IPS-18a (cell line): ENCODE results near the gene KCNH3.

Experiments
- H3K27ac ChIP-seq: one replicate; pipeline ENCODE4 v1.5.1; 2013; ENCODE audit warnings: low read length
- H3K27me3 ChIP-seq: one replicate; pipeline ENCODE4 v1.6.1; 2013; ENCODE audit warnings: mild to moderate bottlenecking, low read length; ENCODE audit not compliant: control insufficient read depth, insufficient read depth
- H3K36me3 ChIP-seq: one replicate; pipeline ENCODE4 v1.6.1; 2013; ENCODE audit warnings: low read depth, low read length; ENCODE audit not compliant: control insufficient read depth
- H3K4me1 ChIP-seq: one replicate; pipeline ENCODE4 v1.6.1; 2013; ENCODE audit warnings: low read depth, low read length; ENCODE audit not compliant: control insufficient read depth
- H3K4me3 ChIP-seq: one replicate; pipeline ENCODE4 v1.5.1; 2013; ENCODE audit warnings: low read length
- H3K9ac ChIP-seq: one replicate; pipeline ENCODE4 v1.6.1; 2013; ENCODE audit warnings: mild to moderate bottlenecking, low read length, moderate library complexity
- H3K9me3 ChIP-seq: one replicate; pipeline ENCODE4 v1.6.1; 2013; ENCODE audit warnings: low read depth, low read length; ENCODE audit not compliant: control insufficient read depth

Gene KCNH3

GRCh38 chr12:49538510-49539403 is at the start of gene KCNH3:
TSS of gene KCNH3 (plus strand) at chr12:49539030. CDS start at chr12:49539417, 387 bp downstream.
- H3K27ac ChIP-seq = no peak within 1 kb of the TSS
- H3K9ac ChIP-seq = no peak within 1 kb of the TSS
- peak within 1 kb of the TSS; percentile 54 for H3K4me3 ChIP-seq
- H3K27me3 ChIP-seq = peaks cover 89% of the 10 kb centered on the region
- peaks cover 4% of the 10 kb centered on the region for H3K4me1 ChIP-seq
- H3K36me3 ChIP-seq = no peaks in the 10 kb centered on the region
- H3K9me3 ChIP-seq = no peaks in the 10 kb centered on the region

DNA sequence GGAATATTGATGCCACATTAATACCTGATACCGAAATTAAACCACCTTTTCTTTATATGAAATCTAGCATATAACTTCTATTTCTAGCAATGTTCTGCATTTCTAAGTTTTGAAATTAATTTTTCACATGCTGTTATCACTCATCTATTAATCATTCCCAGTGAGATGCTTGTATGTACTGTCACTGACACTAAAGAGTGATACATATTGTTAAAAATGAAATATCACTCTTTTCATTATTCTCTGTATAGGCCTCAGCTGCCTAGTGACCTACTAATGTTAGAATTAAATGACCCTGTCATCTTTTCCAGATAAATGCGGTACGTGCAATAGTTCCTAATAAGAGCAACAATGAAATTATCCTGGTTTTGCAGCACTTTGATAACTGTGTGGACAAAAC is 49.7 kb upstream of the KCNH3 start:
- no peaks in the 10 kb centered on the region for H3K9me3 ChIP-seq
- peaks cover 15% of the 10 kb centered on the region for H3K4me1 ChIP-seq
- no peak overlapping the region for H3K9ac ChIP-seq
- H3K27me3 ChIP-seq = no peaks in the 10 kb centered on the region
- no peak overlapping the region for H3K27ac ChIP-seq
- H3K4me3 ChIP-seq = no peak overlapping the region
- H3K36me3 ChIP-seq = no peaks in the 10 kb centered on the region

DNA sequence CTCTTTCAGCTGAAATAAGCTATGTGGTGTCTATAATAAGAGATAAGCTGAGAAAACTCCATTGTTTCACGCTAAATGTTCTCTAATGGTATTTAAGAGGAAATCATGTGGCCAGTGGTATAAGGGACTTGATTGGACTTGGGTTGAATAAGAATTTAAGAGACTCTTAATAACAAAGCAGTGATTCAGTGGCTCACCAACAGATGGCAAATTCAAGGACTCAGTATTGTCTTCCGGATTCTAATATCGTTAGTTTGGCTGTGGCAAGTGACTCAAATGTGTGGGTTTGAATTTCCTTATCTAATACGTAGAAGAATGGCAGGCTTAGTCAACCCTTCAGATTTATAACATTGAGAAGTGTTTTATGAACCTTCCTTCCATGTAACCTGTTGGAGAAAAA is 49.1 kb upstream of the KCNH3 start:
- Histone ChIP-seq H3K4me1 (peaks cover 9% of the 10 kb centered on the region), H3K9me3 (no peaks in the 10 kb centered on the region), H3K4me3 (no peak overlapping the region), H3K27me3 (no peaks in the 10 kb centered on the region), H3K36me3 (no peaks in the 10 kb centered on the region), H3K27ac (no peak overlapping the region), H3K9ac (no peak overlapping the region)

DNA sequence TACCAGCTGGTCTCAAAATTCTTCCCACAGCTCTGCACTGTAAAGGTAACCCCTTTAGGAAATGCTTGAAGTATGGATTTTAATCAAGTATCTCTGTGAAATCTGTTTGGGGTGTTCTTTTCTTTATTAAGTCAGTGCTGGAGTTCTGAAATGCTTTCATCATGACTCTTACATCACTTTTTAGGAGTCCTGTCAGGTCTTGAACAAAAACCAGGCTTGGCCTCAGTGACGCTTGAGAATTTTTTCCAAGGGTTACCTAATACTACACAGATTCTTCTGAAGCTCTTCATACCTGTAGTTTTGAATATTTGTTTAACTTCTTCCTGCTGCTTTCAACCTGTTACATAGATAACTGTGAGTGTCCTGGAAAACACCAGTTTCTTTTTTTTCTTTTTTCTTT is 47.0 kb upstream of the KCNH3 start:
- no peak overlapping the region for H3K27ac ChIP-seq
- H3K27me3 ChIP-seq = no peaks in the 10 kb centered on the region

GRCh38 chr12:49493900-49494299 is 44.9 kb upstream of the KCNH3 start:
- peaks cover 9% of the 10 kb centered on the region for H3K4me1 ChIP-seq
- no peaks in the 10 kb centered on the region for H3K9me3 ChIP-seq
- no peak overlapping the region for H3K27ac ChIP-seq
- peaks cover 3% of the 10 kb centered on the region for H3K36me3 ChIP-seq
- no peak overlapping the region for H3K9ac ChIP-seq
- no peaks in the 10 kb centered on the region for H3K27me3 ChIP-seq
- H3K4me3 ChIP-seq = no peak overlapping the region

More for the DNA sequence above, 47.0 kb upstream of the KCNH3 start:
- peaks cover 9% of the 10 kb centered on the region for H3K4me1 ChIP-seq
- no peaks in the 10 kb centered on the region for H3K9me3 ChIP-seq
- peaks cover under 1% of the 10 kb centered on the region for H3K36me3 ChIP-seq
- H3K9ac ChIP-seq = no peak overlapping the region
- no peak overlapping the region for H3K4me3 ChIP-seq

DNA sequence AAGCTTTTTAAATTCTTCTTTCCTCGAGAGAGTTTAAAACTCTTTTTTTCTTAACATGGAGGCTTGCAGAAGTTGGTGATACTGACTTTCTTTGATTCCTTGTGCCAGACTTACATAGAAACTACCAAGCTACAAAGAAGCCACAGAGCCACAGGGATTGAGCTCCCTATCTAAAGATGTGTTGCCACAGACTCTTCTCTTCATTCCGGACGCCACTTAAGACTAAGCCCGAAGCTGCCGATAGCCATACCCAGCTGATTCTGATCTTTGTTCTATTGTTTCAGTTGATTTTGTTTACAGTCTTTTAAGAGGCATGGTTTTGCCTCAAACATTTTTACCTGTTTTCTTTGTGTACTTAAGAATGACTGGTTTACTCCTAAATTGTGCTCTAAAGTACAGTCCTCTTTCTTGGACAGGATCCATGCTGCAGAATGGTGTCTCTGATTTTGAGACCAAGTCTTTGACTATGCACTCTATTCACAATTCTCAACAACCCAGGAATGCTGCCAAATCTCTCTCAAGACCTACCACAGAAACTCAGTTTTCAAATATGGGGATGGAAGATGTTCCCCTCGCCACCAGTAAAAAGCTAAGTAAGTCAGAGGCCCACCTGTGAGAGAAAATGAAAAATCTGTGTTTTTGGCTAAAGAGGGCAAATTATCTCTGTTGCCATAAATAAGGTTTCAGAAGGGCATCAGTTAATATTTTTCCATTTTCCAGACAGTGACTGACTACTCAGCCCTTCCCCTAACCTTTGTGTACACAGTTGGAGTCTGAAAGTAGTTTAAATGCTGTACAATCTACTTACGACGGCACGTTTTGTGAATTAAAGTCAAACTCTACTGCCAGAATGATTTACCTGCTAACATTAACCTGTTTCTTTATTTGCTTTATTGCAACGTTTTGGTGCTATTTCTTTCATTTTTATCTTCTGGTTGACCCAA is 42.1 kb upstream of the KCNH3 start:
- H3K4me1 ChIP-seq = no peaks in the 10 kb centered on the region
- H3K27me3 ChIP-seq = no peaks in the 10 kb centered on the region
- H3K9me3 ChIP-seq = no peaks in the 10 kb centered on the region
- peaks cover 5% of the 10 kb centered on the region for H3K36me3 ChIP-seq
- H3K4me3 ChIP-seq = no peak overlapping the region
- H3K27ac ChIP-seq = no peak overlapping the region
- no peak overlapping the region for H3K9ac ChIP-seq

DNA sequence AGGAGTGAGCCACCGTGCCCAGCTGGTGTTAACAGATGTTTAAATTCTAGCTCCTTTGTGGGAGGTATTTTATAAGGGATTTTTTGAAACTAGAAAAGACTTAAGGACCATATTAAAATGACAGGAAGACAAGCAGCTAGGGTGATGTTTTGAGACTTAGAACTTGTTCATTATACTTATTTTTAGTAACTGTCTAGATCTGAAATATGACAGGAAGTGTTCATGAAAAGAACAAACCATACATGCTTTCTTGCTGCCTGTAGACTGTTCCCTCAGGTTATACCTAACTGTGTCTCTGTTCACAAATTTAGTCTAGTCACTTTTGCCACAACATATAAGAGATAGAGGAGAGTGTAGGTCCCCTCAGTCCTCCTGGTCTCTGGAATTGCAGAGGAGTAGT is 36.9 kb upstream of the KCNH3 start:
- Histone ChIP-seq H3K4me1 (no peaks in the 10 kb centered on the region), H3K4me3 (no peak overlapping the region), H3K9ac (no peak overlapping the region), H3K27ac (no peak overlapping the region), H3K9me3 (no peaks in the 10 kb centered on the region), H3K27me3 (no peaks in the 10 kb centered on the region), H3K36me3 (peaks cover 4% of the 10 kb centered on the region)

DNA sequence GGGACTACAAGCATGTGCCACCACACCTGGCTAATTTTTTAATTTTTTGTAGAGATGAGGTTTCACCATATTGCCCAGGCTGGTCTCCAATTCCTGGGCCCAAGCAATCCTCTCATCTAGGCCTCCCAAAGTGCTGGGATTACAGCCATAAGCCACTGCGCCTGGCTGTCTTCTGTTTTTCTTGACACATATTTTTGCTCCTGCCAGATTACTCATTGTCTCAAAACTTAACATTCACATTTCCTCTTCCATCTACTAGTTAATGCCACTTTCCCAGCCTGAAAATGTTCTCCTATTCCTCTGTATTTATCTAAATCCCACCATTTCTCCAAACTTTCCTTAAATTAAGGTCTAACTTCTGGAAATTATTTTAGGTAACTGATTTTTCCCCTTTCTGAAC is 36.2 kb upstream of the KCNH3 start:
- no peaks in the 10 kb centered on the region for H3K9me3 ChIP-seq
- H3K4me3 ChIP-seq = no peak overlapping the region
- H3K36me3 ChIP-seq = peaks cover 3% of the 10 kb centered on the region
- H3K27ac ChIP-seq = no peak overlapping the region
- no peaks in the 10 kb centered on the region for H3K27me3 ChIP-seq
- no peak overlapping the region for H3K9ac ChIP-seq
- H3K4me1 ChIP-seq = no peaks in the 10 kb centered on the region

DNA sequence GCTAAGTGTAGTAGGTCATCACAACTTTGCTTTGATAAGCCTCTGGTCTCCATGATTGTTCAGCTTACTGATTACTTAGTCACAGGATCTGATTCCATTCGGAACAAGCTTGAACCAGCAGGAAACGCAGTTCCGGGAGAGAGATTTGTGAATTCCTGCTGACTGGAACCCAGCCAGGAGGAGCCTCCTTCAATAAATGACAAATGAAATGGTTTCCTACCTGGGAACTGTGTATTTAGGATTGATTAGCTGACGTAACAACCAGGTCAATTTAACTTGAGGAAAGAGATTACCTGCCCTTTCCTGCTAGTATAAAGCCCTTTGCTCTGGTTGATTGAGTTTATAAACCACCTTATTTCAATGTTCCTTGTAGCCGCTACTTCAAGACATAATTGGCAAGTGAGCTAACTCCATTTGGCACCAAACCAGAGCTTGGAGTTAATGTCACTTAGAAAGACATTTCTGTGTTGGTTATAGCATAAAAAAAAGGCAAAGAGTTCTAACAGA is 35.1 kb upstream of the KCNH3 start:
- no peak overlapping the region for H3K4me3 ChIP-seq
- H3K4me1 ChIP-seq = no peaks in the 10 kb centered on the region
- no peak overlapping the region for H3K27ac ChIP-seq
- H3K9ac ChIP-seq = no peak overlapping the region
- peaks cover 3% of the 10 kb centered on the region for H3K36me3 ChIP-seq
- H3K27me3 ChIP-seq = no peaks in the 10 kb centered on the region
- no peaks in the 10 kb centered on the region for H3K9me3 ChIP-seq

- Histone ChIP-seq H3K27me3 (no peaks in the 10 kb centered on the region), H3K9ac (no peak overlapping the region), H3K27ac (no peak overlapping the region), H3K4me3 (no peak overlapping the region), H3K9me3 (no peaks in the 10 kb centered on the region), H3K4me1 (no peaks in the 10 kb centered on the region), H3K36me3 (peaks cover 3% of the 10 kb centered on the region)
Measured at GRCh38 chr12:49505672-49506071, 33.2 kb upstream of the KCNH3 start.

- Histone ChIP-seq H3K4me3 (no peak overlapping the region), H3K9me3 (no peaks in the 10 kb centered on the region), H3K27me3 (no peaks in the 10 kb centered on the region), H3K36me3 (no peaks in the 10 kb centered on the region), H3K27ac (no peak overlapping the region), H3K9ac (no peak overlapping the region), H3K4me1 (no peaks in the 10 kb centered on the region)
Measured at GRCh38 chr12:49507139-49507538, 31.7 kb upstream of the KCNH3 start.
